Stimulated activated CD4-positive, alpha-beta T cell treated with anti-CD3 and anti-CD28 coated beads, Interleukin-4, amount 100 ng/mL, for 48 hours (primary cell): ENCODE data around the gene ALDH1A3.
A peak's percentile ranks its signal among the peaks of the same experiment; 100 is the strongest.

ENCODE experiments used
- DNase-seq, 2 donors: peaks; one replicate each; pipeline ENCODE4 v3.0.0-alpha.2; 2020; ENCODE audit warnings: low read depth in 2 of 2

The ALDH1A3 gene

DNA sequence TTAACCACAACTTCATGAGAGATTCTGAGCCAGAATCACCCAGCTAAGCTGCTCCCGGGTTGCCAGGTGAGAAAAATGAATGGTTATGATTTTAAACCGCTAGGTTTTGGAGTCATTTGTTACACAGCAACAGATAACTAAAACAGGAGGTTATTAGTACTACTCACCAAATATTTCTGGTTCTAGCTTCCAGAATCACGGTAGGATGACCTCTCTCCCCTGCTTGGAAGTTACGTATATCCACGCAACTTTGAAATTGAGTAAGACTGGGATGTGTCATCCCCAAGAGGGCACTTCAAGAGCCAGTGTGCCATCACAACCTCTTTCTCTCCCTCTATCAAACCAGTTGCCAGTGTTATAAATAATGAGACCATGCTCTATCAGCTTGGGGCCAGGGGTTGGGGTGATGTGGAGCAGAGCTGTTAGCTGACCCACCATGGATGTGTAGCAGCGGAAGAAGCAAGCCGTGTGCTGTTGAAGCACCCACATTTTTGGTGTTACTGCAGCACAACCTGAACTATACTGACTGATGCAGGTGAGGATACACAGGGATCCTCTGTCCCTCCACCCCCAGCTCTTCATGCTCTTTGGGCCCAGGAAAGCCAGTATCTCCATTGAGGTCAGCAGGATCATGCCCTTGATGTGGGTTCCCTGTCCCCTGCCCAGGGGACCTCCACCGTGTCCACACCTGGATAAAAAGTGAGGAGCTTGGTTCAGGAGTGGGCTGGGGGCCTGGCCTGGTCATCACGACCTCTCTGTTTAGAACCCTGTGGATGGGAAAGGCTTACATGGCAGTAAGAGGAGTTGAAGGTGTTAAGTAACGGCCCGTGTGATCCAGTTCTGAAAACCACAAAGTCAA, 19.4 kb upstream of the ALDH1A3 start:
- no peak for DNase-seq

DNA sequence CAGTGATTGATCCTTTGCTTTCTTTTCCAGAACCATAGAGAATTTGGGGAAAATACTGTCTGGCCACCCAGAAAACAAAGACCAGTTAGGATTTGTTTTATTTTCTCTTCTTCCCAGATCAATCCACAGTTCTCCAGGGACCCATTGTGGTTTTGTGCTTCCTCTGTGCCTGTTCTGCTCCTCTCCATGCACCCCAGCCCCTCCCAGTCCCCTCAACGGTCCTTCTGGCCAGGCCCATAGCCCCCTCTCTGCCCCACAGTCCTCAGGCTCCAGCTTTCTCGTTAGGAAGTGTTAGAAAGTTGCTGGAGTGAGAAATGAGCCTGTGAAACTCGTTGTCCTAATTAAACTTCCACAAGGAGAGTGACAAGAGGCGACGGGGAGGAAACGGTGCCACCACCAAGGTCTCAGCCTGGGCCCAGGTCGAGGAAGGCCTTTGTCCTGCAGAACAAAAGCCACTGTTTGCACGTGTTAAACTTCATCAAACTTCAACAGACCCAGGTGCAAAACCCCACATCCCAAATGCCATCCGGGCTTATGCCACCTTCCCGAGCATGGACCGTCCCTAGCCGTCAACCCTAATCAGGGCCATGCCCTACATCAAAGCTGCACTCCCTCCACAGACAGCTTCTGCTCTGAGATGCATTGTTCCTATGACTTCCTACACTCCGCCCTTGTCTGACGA, 18.7 kb upstream of the ALDH1A3 start:
- DNase-seq, result no peak

DNA sequence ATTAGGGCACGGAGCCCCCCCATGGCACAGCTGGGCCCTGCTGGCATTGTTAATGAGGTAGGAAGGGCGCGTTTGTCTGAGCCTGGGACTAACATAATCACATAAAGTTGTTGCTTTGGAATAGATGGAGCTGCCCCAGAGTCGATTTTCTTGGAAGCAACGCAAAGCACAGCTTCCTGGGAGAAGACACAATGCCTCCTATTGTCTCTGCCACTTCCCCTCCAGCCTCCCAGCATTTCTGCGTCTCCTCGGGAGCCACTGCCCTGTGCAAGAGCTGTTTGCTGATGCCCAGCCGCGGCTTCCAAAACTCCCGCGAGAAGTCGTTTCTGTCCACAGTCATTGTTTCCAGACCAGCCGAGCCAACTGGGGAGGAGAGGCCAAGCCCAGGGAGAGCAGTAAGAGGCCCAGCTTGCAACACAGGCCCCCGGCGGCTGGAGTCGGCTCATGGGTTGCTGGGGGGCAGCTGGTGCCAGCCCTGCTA, 18.1 kb upstream of the ALDH1A3 start:
- DNase-seq, result no peak

DNA sequence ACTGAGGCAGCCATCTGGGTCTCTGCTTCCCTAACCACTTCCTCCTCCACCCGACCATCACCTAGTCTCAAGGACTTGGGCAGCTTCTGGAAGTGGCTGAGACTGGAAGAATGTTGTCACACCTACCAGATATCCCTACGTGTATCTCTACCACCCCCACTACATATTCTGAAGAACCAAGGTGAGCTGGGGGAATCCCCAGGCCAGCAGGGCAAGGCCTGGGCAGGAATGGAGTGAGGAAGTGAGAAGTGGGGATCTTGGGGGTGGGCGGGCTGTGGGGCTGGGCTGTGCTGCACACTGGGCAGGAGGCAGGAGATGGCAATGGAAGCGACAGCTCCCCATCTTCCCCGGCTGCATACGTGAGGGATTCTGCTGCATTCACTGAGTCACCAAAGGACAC, 17.5 kb upstream of the ALDH1A3 start:
- no peak for DNase-seq

DNA sequence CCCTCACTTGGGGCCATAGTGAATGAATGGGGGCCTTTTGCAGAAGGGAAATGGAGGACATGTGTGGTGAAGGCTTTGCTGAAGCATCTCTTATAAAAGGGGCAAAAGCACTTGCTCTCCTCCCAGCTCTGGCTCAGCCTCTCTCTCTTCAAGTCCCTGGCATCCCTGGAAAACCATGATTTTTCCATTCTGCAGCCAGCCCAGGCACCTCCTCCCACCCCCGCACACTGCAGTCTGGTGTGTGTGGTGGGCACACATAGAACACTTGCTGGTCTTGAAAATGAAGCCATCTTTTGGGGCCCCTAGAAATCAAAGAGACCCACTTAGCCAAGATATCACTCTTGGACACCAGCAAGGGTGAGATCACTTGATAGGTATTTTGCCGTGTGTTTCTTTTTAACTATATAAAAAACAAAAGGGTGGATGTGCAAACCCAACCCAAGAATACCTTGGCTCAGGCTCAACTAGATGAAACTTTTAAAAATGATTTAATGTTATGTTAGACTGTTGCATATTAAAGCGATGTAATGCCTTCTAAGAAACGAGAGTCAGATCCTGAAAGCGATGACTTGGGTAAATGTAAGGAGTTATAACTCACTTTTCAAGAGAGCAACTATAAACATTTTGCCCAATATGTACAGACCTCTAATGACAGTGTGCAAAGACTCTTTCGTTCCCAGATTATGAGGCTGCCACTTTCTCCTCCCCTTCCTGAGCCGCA, 16.4 kb upstream of the ALDH1A3 start:
- no peak for DNase-seq

GRCh38 chr15:100863796-100864267, 15.8 kb upstream of the ALDH1A3 start:
- no peak for DNase-seq

- DNase-seq, result no peak
Measured at GRCh38 chr15:100866386-100867330, 13.0 kb upstream of the ALDH1A3 start.

- DNase-seq, result no peak
Measured at GRCh38 chr15:100867433-100867832, 12.2 kb upstream of the ALDH1A3 start.

GRCh38 chr15:100869151-100869999, 10.3 kb upstream of the ALDH1A3 start:
- peak in 1 of 2 donors; percentile 42 for DNase-seq

- peak in 1 of 2 donors; percentile 17 for DNase-seq
Measured at GRCh38 chr15:100873029-100873677, 6.5 kb upstream of the ALDH1A3 start.

- DNase-seq, result no peak
Measured at GRCh38 chr15:100875495-100875894, 4.1 kb upstream of the ALDH1A3 start.

DNA sequence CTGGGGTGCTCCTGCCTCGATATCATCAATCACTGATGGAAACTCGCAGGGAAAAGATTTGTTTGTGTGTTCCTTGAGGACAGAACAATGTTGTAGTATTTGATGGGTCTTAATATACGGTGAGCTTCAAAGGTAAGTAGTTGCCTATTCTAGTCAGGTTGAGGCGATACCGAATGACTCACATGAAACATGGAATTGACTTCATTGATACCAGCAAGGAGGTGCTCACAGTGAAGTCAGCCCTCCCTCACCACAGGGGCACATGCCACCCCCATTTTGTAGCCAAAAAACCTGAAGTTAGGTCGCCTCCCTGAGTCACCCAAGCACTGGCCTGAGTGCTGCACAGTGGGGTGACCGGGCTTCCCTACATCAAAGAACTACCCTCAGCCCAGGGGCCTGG, 3.7 kb upstream of the ALDH1A3 start:
- DNase-seq, result no peak

DNA sequence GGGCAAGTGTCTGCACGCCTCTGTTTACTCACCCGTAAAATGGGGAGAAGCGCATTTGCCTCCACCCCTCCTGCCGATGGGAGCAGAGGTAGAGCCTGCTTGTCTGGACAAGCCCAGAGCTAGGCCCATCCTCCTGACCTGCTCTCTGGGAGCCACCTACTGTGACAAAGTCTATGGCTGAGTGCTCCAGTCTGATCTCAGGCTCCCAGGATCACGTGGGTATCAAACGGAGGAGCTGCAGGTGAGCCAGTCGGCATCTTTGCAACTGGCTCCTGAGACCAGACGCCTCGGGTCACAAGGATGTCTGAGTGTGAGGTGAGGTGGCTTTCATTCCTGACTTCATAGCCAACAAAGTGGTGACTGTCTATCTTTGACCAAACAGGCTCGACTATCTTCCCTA, 2.1 kb upstream of the ALDH1A3 start:
- no peak for DNase-seq

DNA sequence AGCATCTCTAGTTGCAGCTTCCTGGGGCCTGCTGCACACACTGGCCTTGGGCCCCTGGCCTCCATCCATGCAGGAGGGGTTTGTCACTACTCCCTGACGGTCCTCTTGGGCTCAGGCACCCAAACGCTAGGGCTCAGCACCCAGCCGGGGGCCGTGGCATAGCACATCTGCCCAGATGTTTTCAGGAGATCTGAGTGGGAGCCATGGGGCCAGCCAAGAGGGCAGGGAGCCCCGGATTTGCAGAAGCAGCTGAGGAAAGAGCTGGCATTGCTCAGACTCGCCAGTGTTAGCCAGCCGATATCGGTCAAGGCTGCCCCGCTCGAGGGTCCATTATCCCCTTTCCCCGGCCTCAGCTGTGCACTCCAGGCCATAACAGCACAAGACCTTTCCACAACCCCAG, 1.5 kb upstream of the ALDH1A3 start:
- no peak for DNase-seq

DNA sequence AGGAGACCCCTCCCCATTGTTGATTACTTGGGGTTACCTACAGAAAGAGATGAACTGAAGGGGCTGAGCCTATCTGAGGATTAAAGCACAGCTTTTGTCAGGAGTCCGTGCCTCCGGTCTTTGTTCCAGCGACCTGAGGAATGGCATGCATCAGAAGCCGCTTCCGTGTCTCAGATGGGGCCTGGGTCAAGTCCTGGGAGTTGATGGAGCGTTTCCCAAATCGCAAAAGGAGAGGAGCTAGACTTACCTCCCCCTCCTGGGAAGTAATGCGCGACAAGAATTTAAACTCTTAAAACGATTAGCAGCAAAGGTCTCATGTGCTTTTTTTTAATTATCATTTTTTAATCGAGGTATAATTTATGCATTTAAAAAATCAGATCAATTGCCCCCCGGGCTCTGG, 983 bp upstream of the ALDH1A3 start:
- no peak for DNase-seq

DNA sequence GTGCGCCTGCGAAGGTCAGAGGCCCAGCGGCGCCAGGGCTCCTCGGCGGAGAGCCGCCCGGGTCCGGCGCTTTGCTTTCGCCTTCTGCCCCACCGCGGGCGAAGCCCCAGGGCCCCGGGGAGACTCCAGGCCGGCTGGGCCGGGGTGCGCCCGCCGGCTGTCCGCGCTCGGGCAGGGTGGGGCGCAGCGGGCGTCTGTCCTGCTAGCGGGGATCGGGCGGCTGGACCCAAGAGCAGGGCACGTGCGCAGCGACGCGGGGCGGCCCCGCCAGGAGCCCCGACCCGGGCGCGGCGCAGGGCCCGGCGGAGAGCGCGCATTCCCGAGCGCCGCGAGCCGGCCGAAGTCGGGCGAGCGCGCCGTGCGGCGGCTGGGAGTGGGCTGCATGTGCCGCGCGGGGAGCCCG, 569 bp upstream of the ALDH1A3 start:
- DNase-seq, result no peak

GRCh38 chr15:100880139-100880896, 687 bp downstream of the ALDH1A3 start:
- DNase-seq, result no peak

DNA sequence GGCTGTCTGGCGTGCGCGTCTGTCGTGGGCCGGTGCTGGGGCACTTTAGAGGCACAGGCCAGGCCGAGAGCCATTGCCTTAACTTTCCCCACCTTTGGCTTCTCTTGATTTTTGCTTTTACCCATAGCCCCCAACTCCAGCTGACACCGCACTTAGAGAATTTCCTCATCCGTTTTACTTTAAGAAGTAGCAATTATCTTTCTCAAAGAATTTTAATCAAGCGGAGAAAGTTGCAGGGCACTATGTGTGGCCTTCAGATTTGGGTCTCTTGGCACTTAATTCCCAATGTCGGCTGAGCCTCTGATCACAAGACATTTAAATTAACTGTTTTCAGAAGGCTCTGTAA, 1.2 kb downstream of the ALDH1A3 start:
- no peak for DNase-seq
